GM23338 (cell line): Measurements from ENCODE around the gene OR2AT4. TPM values are rescaled to one million over a fixed set of nuclear protein-coding genes. Genes with fewer than 3 reads are reported as not detected.

Source experiments
- ATAC-seq: fragments of 200-7000 bp; cut with Tn5 transposase; 3 replicates; pipeline ENCODE4 v1.9.1; 2020
- DNase-seq: peaks from one replicate; pipeline ENCODE4 v3.0.0-alpha.2; 2015; ENCODE audit warnings: low spot score
- H2AFZ ChIP-seq: fragments of 200-600 bp; sonication (generic); 2 replicates; pipeline ENCODE4 v1.8.0; 2016; ENCODE audit warnings: antibody characterized with exemption, mild to moderate bottlenecking, moderate library complexity
- H3F3A ChIP-seq: fragments of 200-600 bp; sonication (generic); replicated peaks from 2 replicates; pipeline ENCODE4 v1.8.0; 2017; ENCODE audit warnings: antibody characterized with exemption, mixed run types, low read depth
- H3K27ac ChIP-seq: fragments of 200-600 bp; sonication (generic); 2 replicates; pipeline ENCODE4 v1.6.1; 2016; ENCODE audit warnings: low read depth
- H3K27me3 ChIP-seq: fragments of 200-600 bp; sonication (generic); 2 replicates; pipeline ENCODE4 v1.8.0; 2016; ENCODE audit warnings: mild to moderate bottlenecking, mixed run types, moderate library complexity; ENCODE audit not compliant: insufficient read depth
- H3K36me3 ChIP-seq: fragments of 200-600 bp; sonication (generic); 2 replicates; pipeline ENCODE4 v1.8.0; 2016; ENCODE audit warnings: mild to moderate bottlenecking; ENCODE audit not compliant: insufficient read depth
- H3K4me1 ChIP-seq: fragments of 200-600 bp; sonication (generic); 2 replicates; pipeline ENCODE4 v1.8.0; 2016; ENCODE audit warnings: mild to moderate bottlenecking, moderate library complexity; ENCODE audit not compliant: insufficient read depth
- H3K4me2 ChIP-seq: fragments of 200-600 bp; sonication (generic); 2 replicates; pipeline ENCODE4 v1.7.1; 2017; ENCODE audit warnings: mixed run types
- H3K4me3 ChIP-seq: fragments of 200-600 bp; sonication (generic); 2 replicates; pipeline ENCODE4 v1.6.1; 2016; ENCODE audit warnings: mixed run types
- H3K79me2 ChIP-seq: fragments of 200-600 bp; sonication (generic); replicated peaks from 2 replicates; pipeline ENCODE4 v1.8.0; 2017; ENCODE audit warnings: mild to moderate bottlenecking; ENCODE audit not compliant: insufficient read depth
- H3K9me2 ChIP-seq: fragments of 200-600 bp; sonication (generic); 2 replicates; pipeline ENCODE4 v1.8.0; 2017; ENCODE audit not compliant: insufficient read depth
- H4K20me1 ChIP-seq: fragments of 200-600 bp; sonication (generic); replicated peaks from 2 replicates; pipeline ENCODE4 v1.8.0; 2017; ENCODE audit warnings: mild to moderate bottlenecking; ENCODE audit not compliant: insufficient read depth
- H3K27ac Mint-ChIP-seq: 2 replicates; pipeline ENCODE4 v1.8.0; 2020; ENCODE audit warnings: inconsistent platforms, mild to moderate bottlenecking, moderate library complexity, mixed read lengths
- H3K27me3 Mint-ChIP-seq: 3 replicates; pipeline ENCODE4 v1.8.0; 2022; ENCODE audit warnings: low read depth, mild to moderate bottlenecking, moderate library complexity, mixed read lengths, inconsistent platforms; ENCODE audit not compliant: insufficient read depth, poor library complexity
- H3K36me3 Mint-ChIP-seq: 3 replicates; pipeline ENCODE4 v1.8.0; 2021; ENCODE audit warnings: low read depth, mild to moderate bottlenecking, inconsistent platforms, moderate library complexity, mixed read lengths
- H3K4me1 Mint-ChIP-seq: 3 replicates; pipeline ENCODE4 v1.8.0; 2020; ENCODE audit warnings: mild to moderate bottlenecking, inconsistent platforms, mixed read lengths
- H3K4me3 Mint-ChIP-seq: 3 replicates; pipeline ENCODE4 v1.8.0; 2021; ENCODE audit warnings: moderate library complexity, mild to moderate bottlenecking, inconsistent platforms, mixed read lengths
- H3K9me3 Mint-ChIP-seq: 3 replicates; pipeline ENCODE4 v1.8.0; 2020; ENCODE audit warnings: moderate library complexity, mild to moderate bottlenecking, inconsistent platforms, mixed read lengths
- CREB1 ChIP-seq: fragments of 250-450 bp; sonication (Bioruptor Pico); IDR thresholded peaks from 2 replicates; pipeline ENCODE4 v1.5.0; 2020; ENCODE audit warnings: low read depth, mild to moderate bottlenecking, moderate library complexity
- CTCF ChIP-seq, 2 experiments: fragments of 200-600 bp in 1 of 2; sonication (generic) in 1 of 2; conservative IDR thresholded peaks; 2 replicates each; pipeline versions ENCODE4 v1.5.1 to v1.6.1; 2016 to 2017; ENCODE audit warnings: antibody characterized with exemption in 2 of 2, low read depth in 2 of 2, mild to moderate bottlenecking in 2 of 2, moderate library complexity in 1 of 2
- ETS1 ChIP-seq: IDR thresholded peaks from 2 replicates; pipeline ENCODE4 v1.6.1; 2016; ENCODE audit warnings: antibody characterized with exemption
- EZH2 ChIP-seq: fragments of 200-600 bp; sonication (generic); IDR thresholded peaks from one replicate; pipeline ENCODE4 v1.8.0; 2017; ENCODE audit warnings: antibody characterized with exemption, mild to moderate bottlenecking, low read depth; ENCODE audit not compliant: unreplicated experiment
- EZH2phosphoT487 ChIP-seq: fragments of 200-600 bp; sonication (generic); IDR thresholded peaks from one replicate; pipeline ENCODE4 v1.8.1; 2018; ENCODE audit warnings: antibody characterized with exemption; ENCODE audit not compliant: unreplicated experiment
- JUNB ChIP-seq: IDR thresholded peaks from one replicate; pipeline ENCODE4 v1.6.1; 2016; ENCODE audit warnings: antibody characterized with exemption; ENCODE audit not compliant: unreplicated experiment
- NANOG ChIP-seq: IDR thresholded peaks from 2 replicates; pipeline ENCODE4 v1.6.1; 2016; ENCODE audit warnings: antibody characterized with exemption, borderline replicate concordance
- POLR2AphosphoS5 ChIP-seq: IDR thresholded peaks from 2 replicates; pipeline ENCODE4 v1.6.1; 2016; ENCODE audit warnings: antibody characterized with exemption, low read depth
- REST ChIP-seq: IDR thresholded peaks from one replicate; pipeline ENCODE4 v1.6.1; 2018; ENCODE audit warnings: antibody characterized with exemption; ENCODE audit not compliant: unreplicated experiment
- STAT1 ChIP-seq: IDR thresholded peaks from one replicate; pipeline ENCODE4 v1.6.1; 2016; ENCODE audit warnings: antibody characterized with exemption; ENCODE audit not compliant: unreplicated experiment
- ZNF114 ChIP-seq: fragments of 250-450 bp; sonication (Bioruptor Pico); IDR thresholded peaks from 2 replicates; pipeline ENCODE4 v1.5.0; 2020; ENCODE audit warnings: mild to moderate bottlenecking, moderate library complexity
- ZNF331 ChIP-seq: fragments of 250-450 bp; sonication (Bioruptor Pico); IDR thresholded peaks from 2 replicates; pipeline ENCODE4 v1.5.0; 2020; ENCODE audit warnings: low read depth, mild to moderate bottlenecking, moderate library complexity
- polyA plus RNA-seq: library from polyadenylated mRNA; unstranded; fragments of >200 nt; fragmentation: Nextera tagmentation; extraction: Ambion mirVana; gene quantifications from 2 replicates; pipeline ENCODE4 v1.2.1, GENCODE V29; 2016
- total RNA-seq: library from RNA; depleted of rRNA; stranded (reverse); fragments of >200 nt; shearing (Covaris generic); gene quantifications from 2 replicates; pipeline ENCODE4 v1.2.3, GENCODE V29; 2014

The OR2AT4 gene
- total and polyA plus RNA-seq, 2 experiments from 2014 or later = not detected

- TF ChIP-seq REST = no peak
- TF ChIP-seq STAT1 = no peak
- no peak for TF ChIP-seq EZH2
- no peak for TF ChIP-seq JUNB
- no peak for TF ChIP-seq ZNF331 (CRISPR knock-in tag)
- TF ChIP-seq ZNF114 (CRISPR knock-in tag) = no peak
- no peak for TF ChIP-seq POLR2AphosphoS5
- TF ChIP-seq EZH2phosphoT487 = no peak
- no peak for TF ChIP-seq ETS1
Observed at GRCh38 chr11:75068993-75069392, 27.7 kb downstream of the OR2AT4 start (continued).

- H3K36me3 ChIP-seq = no peaks in the 10 kb centered on the region
- no peaks in the 10 kb centered on the region for H3K9me3 Mint-ChIP-seq
- no peak overlapping the region for H3K27ac ChIP-seq
- H3K27ac Mint-ChIP-seq = no peak overlapping the region
- H3K79me2 ChIP-seq = no peaks in the 10 kb centered on the region
- H3K27me3 ChIP-seq = no peaks in the 10 kb centered on the region
- H3K9me2 ChIP-seq = peaks cover 3% of the 10 kb centered on the region; the same call in 1 of the 2 replicates
- H3K36me3 Mint-ChIP-seq = no peaks in the 10 kb centered on the region; the same call in 2 of the 3 replicates
- no peaks in the 10 kb centered on the region for H4K20me1 ChIP-seq
- H3K4me3 Mint-ChIP-seq = no peak overlapping the region
- no peaks in the 10 kb centered on the region for H3K27me3 Mint-ChIP-seq
- H3K4me2 ChIP-seq = no peak overlapping the region
- no peaks in the 10 kb centered on the region for H3K4me1 ChIP-seq
- H3F3A ChIP-seq = no peaks in the 10 kb centered on the region
- no peak overlapping the region for H2AFZ ChIP-seq
- ATAC-seq (no peak), DNase-seq (no peak)
- no peak overlapping the region for H3K4me3 ChIP-seq
- H3K4me1 Mint-ChIP-seq = peaks cover 8% of the 10 kb centered on the region
- no peak for TF ChIP-seq STAT1
- no peak for TF ChIP-seq POLR2AphosphoS5
- TF ChIP-seq NANOG = no peak
- TF ChIP-seq ZNF331 (CRISPR knock-in tag) = no peak
- TF ChIP-seq CTCF (conservative IDR thresholded peaks at IDR 0.05; ENCODE audit: low read depth in 2 of 2) = no peak
- TF ChIP-seq ETS1 = no peak
- no peak for TF ChIP-seq EZH2phosphoT487
- TF ChIP-seq CREB1 = no peak
- TF ChIP-seq ZNF114 (CRISPR knock-in tag) = no peak
- TF ChIP-seq REST = no peak
Observed at GRCh38 chr11:75068559-75068958, 28.1 kb downstream of the OR2AT4 start.
